HG03558 (cell line): ENCODE results near the gene CCL19.
"Not testable (repeated sequence)": the region's sequence is repeated elsewhere in the genome, so short reads cannot be mapped to it uniquely, and the experiment has no call there.

Experiments used
- ATAC-seq: cut with Tn5 transposase; IDR thresholded peaks from one replicate; pipeline ENCODE4 v1.9.1; 2021; ENCODE audit warnings: moderate number of reproducible peaks; ENCODE audit not compliant: unreplicated experiment; ENCODE audit errors: extremely low read depth

Gene CCL19

DNA sequence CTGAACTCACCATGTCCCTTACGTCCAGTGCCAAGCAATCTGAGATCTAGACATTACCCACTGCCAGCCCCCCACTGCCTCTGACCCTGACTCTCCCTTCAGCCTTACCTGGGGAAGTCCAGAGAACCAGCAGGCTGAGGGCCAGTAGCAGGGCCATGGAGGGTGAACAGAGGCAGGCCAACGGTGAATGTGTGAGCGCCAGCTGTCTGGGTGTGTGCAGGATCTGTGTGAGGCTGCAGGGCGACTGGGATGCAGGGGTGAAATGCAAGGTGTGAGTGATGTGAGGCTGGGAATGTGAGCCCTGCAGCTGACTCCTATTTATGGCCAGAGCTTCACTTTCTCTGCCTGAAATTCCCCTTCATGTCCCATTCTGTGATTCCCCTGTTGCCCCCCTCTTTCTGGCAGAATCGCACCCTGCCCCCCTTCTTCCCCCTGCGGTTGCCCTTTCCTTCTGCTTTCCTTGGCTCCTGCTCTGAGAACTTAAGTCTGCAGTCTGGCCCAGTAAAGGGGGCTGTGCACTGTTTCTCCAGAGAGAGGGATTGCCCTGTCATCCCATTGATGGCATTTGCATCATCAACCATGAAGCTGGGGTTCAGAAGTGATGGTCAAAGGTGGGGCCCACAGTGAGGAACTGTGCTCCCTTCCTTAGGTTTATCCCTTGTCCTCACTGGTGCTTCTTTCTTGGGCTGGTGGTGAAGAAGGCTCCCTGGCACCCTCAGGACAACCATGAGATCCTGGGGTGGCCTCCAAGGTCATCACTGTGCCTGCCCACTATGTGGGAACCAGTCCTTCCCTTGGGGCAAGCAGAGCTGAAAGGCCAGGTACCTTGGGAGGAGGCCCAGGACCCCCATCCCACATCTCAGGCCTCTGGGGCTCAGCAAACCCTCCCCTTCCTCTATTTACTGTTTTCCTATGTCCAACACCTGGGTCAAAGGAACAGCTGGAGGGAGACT lies at the start of gene CCL19:
Gene CCL19, minus strand, starts transcription at position 294 of the 953 bp plus-strand sequence. Its CDS starts 137 bp downstream, at position 157.
- no peak for ATAC-seq

DNA sequence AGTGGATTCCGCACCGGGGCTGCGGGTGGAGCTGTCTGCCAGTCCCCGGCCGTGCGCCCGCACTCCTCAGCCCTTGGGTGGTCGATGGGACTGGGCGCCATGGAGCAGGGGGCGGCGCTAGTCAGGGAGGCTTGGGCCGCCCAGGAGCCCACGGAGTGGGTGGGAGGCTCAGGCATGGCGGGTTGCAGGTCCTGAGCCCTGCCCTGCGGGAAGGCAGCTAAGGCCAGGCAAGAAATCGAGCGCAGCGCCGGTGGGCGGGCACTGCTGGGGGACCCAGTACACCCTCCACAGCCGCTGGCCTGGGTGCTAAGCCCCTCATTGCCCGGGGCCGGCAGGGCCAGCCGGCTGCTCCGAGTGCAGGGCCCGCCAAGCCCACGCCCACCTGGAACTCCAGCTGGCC lies 49.1 kb upstream of the CCL19 start:
- not testable (repeated sequence) for ATAC-seq

DNA sequence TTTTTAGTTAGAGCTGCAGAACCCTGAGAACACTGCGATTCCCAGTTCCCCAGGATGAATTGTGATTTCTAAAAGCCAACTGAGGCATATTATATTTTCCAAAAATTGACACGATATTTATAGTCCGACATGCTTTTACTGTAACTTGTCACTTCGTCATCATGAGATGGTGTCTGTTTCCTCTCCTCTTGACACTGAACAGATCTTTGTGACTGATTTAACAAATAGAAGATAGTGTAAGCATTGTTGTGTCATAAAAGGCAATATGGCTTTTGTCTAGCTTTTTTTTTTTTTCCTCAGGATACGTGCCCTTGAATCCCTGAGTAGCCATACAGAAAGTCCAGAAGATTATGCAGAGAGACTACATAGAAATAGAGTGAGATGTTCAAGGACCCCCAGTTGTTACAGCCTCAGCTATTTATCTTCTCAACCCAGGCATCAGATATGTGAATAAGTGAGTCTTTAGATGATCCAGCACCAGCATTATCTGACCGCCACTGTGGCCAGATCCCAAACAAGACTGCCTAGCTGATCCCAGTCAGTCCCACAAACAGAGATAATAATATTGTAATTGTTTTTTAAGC lies 46.7 kb upstream of the CCL19 start:
- no peak for ATAC-seq

DNA sequence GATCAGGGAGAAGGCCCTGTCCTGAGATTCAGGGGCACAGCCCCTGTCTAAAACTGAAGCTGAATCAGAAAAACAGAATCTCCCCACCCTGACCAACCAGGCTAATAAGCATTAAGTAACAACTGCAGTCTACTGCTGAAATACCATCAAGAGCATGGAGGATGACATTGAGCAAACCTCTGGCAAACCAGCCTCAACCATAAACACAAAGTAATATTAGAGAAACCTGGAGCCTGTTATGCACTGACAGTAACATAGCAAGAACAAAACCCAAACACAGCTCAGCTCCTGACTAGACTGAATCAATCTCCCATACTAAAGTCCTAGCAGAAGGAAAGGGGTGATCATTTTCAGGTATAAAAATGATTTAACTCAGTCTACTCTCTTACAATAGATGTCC lies 43.6 kb upstream of the CCL19 start:
- ATAC-seq, result no peak

GRCh38 chr9:34732886-34733285 lies 41.8 kb upstream of the CCL19 start:
- no peak for ATAC-seq

DNA sequence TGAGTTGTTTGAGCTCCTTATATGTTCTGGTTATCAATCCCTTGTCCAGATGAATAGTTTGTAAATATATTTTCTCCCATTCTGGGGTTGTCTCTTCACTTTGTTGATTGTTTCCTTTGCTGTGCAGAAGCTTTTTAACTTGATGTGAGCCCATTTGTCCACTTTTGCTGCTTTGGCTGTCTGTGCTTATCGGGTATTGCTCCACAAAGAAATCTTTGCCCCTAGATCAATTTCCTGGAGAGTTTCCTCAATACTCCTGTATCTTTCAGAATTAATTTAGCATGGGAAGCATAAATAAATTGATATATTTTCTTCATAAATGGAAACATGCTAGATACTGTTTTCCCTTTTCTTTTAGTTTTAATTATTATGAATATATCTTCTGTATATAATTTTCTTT lies 41.4 kb upstream of the CCL19 start:
- ATAC-seq, result no peak

- ATAC-seq, result no peak
Measured at GRCh38 chr9:34723141-34723540, 32.1 kb upstream of the CCL19 start.

DNA sequence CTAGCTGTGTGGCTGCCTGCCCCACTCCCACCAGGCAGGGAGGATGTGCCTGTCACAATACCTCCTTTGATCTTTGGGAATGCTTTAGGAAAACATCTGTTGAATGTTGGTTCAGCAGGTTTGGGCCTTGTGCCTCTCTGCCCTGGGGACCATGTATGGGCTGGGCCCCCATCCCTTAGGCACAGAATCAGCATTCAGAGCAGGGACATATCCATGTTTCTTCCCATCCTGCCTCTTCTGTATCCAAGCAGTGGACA lies 28.6 kb upstream of the CCL19 start:
- ATAC-seq, result not testable (repeated sequence)

GRCh38 chr9:34719021-34719768 lies 28.1 kb upstream of the CCL19 start:
- ATAC-seq, result no peak

- ATAC-seq, result no peak
Measured at GRCh38 chr9:34717996-34718614, 27.0 kb upstream of the CCL19 start.

- ATAC-seq, result no peak
Measured at GRCh38 chr9:34716711-34717110, 25.6 kb upstream of the CCL19 start.

GRCh38 chr9:34715639-34716215 lies 24.7 kb upstream of the CCL19 start:
- no peak for ATAC-seq

DNA sequence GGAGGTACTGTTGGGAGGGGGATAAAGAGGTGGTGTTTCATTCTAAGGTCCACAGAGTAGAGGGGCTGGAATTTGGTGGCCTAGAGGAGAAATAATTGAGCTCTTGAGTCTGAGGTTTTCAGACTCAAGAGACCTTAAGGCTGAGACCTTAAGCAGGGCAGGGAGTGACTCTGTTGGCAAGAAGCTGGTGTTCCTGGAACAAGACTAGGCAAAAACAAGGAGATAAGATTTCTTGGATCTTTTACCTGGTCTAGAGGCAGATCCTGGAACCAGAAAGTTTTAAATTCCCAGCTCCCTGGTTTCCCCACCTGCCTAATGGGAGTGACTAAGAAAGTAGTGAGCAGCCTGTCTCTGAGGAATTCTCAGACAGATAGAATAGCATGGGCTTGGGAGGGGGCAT lies 22.9 kb upstream of the CCL19 start:
- ATAC-seq, result no peak

DNA sequence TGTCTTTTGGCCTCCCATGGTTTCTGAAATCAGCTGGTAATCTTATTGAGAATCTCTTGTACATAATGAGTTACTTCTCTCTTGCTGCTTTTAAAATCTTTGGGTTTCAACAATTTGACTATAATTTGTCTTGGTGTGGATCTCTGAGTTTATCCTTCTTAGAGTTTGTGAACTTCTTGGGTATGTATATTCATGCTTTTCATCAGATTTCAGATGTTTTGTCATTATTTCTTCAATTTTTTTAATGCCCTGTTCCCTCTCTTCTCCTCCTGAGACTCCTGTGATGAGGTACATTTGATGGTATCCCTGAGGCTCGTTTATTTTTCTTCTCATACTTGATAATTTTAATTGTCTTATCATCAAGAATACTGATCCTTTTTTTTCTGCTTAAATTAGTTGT lies 21.1 kb upstream of the CCL19 start:
- no peak for ATAC-seq

DNA sequence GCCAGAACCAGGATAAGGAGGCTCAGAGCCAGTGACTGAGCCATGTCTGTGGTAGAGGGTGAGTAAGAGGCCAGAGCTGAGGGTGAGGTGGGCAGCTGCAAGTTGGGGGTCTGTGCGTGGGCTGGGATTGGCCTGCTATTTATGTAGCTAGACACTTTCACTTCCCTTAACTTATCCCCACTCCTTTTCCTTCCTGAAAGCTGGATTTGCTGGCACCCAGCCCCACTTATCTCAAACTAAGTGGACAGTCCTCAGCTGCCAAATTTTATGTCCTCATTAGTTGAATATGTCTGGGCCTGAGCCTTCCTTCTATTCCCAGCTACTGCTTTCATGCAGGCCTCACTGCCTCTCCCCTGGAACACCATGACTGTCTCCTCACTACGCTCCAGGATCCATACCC lies 18.9 kb upstream of the CCL19 start, which contains the start of gene CCL21:
Gene CCL21, minus strand, starts transcription at position 114 of the 400 bp plus-strand sequence. Its CDS starts 70 bp downstream, at position 44.
- no peak for ATAC-seq

- no peak for ATAC-seq
Measured at GRCh38 chr9:34709196-34709978, 18.3 kb upstream of the CCL19 start.

DNA sequence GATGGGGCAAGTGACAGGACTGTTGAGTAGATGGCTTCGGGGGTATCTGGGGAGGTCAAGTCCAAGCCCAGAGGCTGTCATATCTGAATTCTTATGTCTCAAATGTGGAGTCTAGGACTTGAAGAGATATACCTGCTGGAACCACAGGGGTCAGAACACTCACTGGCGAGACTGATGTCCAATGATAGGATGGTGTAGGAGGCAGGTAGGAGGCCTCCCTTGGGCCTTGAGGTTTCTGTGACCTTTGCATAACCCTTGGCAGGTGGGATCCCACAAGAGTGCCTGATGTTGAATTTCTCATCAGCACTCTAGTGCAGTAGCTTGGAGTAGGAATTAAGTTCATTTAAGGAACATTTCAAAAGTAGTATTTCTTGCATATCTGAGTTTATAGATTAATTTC lies 16.1 kb upstream of the CCL19 start:
- ATAC-seq, result no peak

DNA sequence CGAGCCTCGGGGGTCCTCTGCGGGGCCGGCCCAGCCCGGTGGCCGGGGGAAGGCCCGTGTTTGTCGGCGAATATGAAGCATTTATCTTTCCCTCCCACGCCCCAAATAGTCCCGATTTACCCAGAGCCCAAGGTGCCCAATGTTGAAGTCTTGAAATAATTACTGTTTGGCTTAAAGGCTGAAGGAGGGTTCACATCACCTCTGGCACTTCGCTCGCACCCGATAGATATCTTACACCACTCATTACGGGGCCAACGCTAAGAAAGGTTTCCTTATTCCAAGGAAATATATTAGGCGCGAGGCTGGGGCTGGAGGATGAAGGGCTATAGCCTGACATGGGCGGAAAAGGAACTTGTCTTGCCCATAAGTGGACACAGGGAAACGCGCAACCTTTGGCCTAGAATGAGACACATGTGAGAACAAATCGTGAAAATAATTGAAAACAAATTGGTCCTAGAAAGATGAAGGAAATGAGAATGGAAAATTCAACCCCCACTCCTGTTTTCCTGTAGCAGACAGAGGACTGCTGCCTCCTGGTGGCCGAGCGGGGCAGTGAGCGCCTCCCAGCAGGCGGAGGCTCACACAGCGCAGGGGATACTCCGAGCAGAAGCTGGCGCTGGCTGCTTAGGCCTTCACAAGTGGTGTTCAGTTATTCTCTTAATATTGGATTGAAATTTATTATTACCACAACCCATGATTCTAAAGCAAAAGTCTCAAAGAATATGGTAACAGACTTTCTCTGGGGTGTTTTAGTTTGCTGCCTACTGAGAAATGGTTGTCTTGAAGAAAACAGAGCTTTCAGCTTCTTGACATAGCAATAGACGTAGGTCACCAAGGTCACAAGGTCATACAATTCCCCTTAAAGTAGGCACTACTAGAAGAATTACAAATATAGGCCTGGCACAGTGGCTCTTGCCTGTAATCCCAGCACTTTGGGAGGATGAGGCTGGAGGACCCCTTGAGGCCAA lies 11.0 kb upstream of the CCL19 start:
- no peak for ATAC-seq
